AML-193 (cell line): Measurements from ENCODE around the gene RBM17.
"Not testable (repeated sequence)": the region's sequence is repeated elsewhere in the genome, so short reads cannot be mapped to it uniquely, and the experiment has no call there.

Experiments used
- DNase-seq, 2 experiments: peaks; one replicate each; lab custom pipeline; 2025; lab: John Stamatoyannopoulos, UW

RBM17 gene

GRCh38 chr10:6161921-6162320 is 73.1 kb downstream of the RBM17 start:
- DNase-seq = no peak

GRCh38 chr10:6162589-6163356 is 73.9 kb downstream of the RBM17 start:
- DNase-seq = no peak

- peak; percentile 67 to 78 for DNase-seq
Observed at GRCh38 chr10:6163364-6164270, 74.8 kb downstream of the RBM17 start.

- no peak for DNase-seq
Observed at GRCh38 chr10:6164271-6165095, 75.6 kb downstream of the RBM17 start.

GRCh38 chr10:6165221-6165725 is 76.4 kb downstream of the RBM17 start:
- DNase-seq = no peak

GRCh38 chr10:6165933-6166332 is 77.1 kb downstream of the RBM17 start:
- not testable (repeated sequence) for DNase-seq
